Keratinocyte (primary cell): ENCODE results near the gene MYBPC3. TPM values are rescaled to one million over a fixed set of nuclear protein-coding genes. Genes with fewer than 3 reads are reported as not detected.

ENCODE experiments used
- DNase-seq: peaks from one replicate; pipeline ENCODE4 v3.0.0-alpha.2; 2011; ENCODE audit warnings: low read depth, missing footprints, low spot score
- FAIRE-seq: peaks from 2 replicates; lab custom pipeline; 2011; peaks lifted over from hg19 to GRCh38; lab: Jason Lieb, UNC
- H2AFZ ChIP-seq: 2 replicates; pipeline ENCODE4 v1.6.0; 2012; ENCODE audit warnings: low read length, control low read depth, inconsistent platforms; ENCODE audit not compliant: control insufficient read depth
- H3K27ac ChIP-seq: 2 replicates; pipeline ENCODE4 v1.5.1; 2011; ENCODE audit warnings: low read length; ENCODE audit not compliant: control insufficient read depth, insufficient read depth
- H3K27me3 ChIP-seq: 3 replicates; pipeline ENCODE4 v1.6.0; 2011; ENCODE audit warnings: low read length; ENCODE audit not compliant: control insufficient read depth, insufficient read depth; ENCODE audit errors: extremely low read depth
- H3K36me3 ChIP-seq, 2 experiments: 2 replicates in 1 of 2; 3 replicates in 1 of 2; pipeline ENCODE4 v1.5.1; 2011; ENCODE audit warnings: low read length in 2 of 2, mild to moderate bottlenecking in 1 of 2; ENCODE audit not compliant: control insufficient read depth in 2 of 2, insufficient read depth in 2 of 2; ENCODE audit errors: extremely low read depth in 1 of 2
- H3K4me1 ChIP-seq: 3 replicates; pipeline ENCODE4 v1.5.1; 2011; ENCODE audit warnings: low read length; ENCODE audit not compliant: control insufficient read depth, insufficient read depth; ENCODE audit errors: extremely low read depth
- H3K4me2 ChIP-seq: 3 replicates; pipeline ENCODE4 v1.6.0; 2011; ENCODE audit warnings: low read depth, low read length; ENCODE audit not compliant: control insufficient read depth, insufficient read depth; ENCODE audit errors: extremely low read depth
- H3K4me3 ChIP-seq, 3 experiments: fragments of 200-600 bp in 1 of 3; sonication (generic) in 1 of 3; 2 replicates in 2 of 3; 3 replicates in 1 of 3; pipeline ENCODE4 v1.5.1; 2011 to 2016; ENCODE audit warnings: low read length in 3 of 3, mild to moderate bottlenecking in 3 of 3, control low read depth in 2 of 3, inconsistent platforms in 1 of 3, low read depth in 1 of 3, mixed read lengths in 1 of 3, mixed run types in 1 of 3, moderate library complexity in 1 of 3; ENCODE audit not compliant: control insufficient read depth in 2 of 3, insufficient read depth in 2 of 3; ENCODE audit errors: extremely low read depth in 1 of 3
- H3K79me2 ChIP-seq: 2 replicates; pipeline ENCODE4 v1.6.0; 2012; ENCODE audit warnings: low read length; ENCODE audit not compliant: control insufficient read depth, insufficient read depth
- H3K9ac ChIP-seq: 3 replicates; pipeline ENCODE4 v1.6.0; 2011; ENCODE audit warnings: low read length; ENCODE audit not compliant: control insufficient read depth, insufficient read depth; ENCODE audit errors: extremely low read depth
- H3K9me1 ChIP-seq: 3 replicates; pipeline ENCODE4 v1.6.0; 2011; ENCODE audit warnings: low read length; ENCODE audit not compliant: control insufficient read depth, insufficient read depth; ENCODE audit errors: extremely low read depth
- H3K9me3 ChIP-seq: 2 replicates; pipeline ENCODE4 v1.5.1; 2012; ENCODE audit warnings: low read depth, low read length; ENCODE audit not compliant: control insufficient read depth
- H4K20me1 ChIP-seq: 3 replicates; pipeline ENCODE4 v1.6.0; 2011; ENCODE audit warnings: low read length; ENCODE audit not compliant: control insufficient read depth, insufficient read depth; ENCODE audit errors: extremely low read depth
- EZH2 ChIP-seq: IDR thresholded peaks from one replicate; pipeline ENCODE4 v1.6.1; 2012; ENCODE audit warnings: inconsistent platforms, mild to moderate bottlenecking, low read length, moderate library complexity
- dilution Hi-C: fragments of 300-500 bp; cut with MboI; formaldehyde crosslinking; loops from one replicate; pipeline ENCODE4 v1.7.0; 2020; ENCODE audit warnings: low sequenced_read_pairs; ENCODE audit not compliant: extremely low pct_ligation_motif_present
- polyA plus RNA-seq, 5 experiments: library from polyadenylated mRNA; depleted of rRNA in 3 of 5; stranded (reverse) in 3 of 5; stranded (forward) in 1 of 5; unstranded in 1 of 5; fragments of >200 nt; gene quantifications; 1 replicate in 1 of 5; 2 replicates in 3 of 5; 3 replicates in 1 of 5; pipeline versions ENCODE4 v1.2.1 to v1.2.3, GENCODE V29; 2011 to 2012; ENCODE audit warnings: missing spikeins in 2 of 5, low read depth in 1 of 5, low replicate concordance in 1 of 5
- TF ChIP-seq, protein P1 (sequence below), 3 experiments: IDR thresholded peaks in 1 of 3; conservative IDR thresholded peaks in 1 of 3; optimal IDR thresholded peaks in 1 of 3; 2 replicates in 2 of 3; 3 replicates in 1 of 3; pipeline versions ENCODE3 to v1.5.1; 2011; ENCODE audit warnings: low read length in 3 of 3, mild to moderate bottlenecking in 3 of 3, moderate library complexity in 2 of 3, control low read depth in 1 of 3, inconsistent platforms in 1 of 3; ENCODE audit not compliant: insufficient read depth in 2 of 3; ENCODE audit errors: extremely low read depth in 1 of 3

Gene MYBPC3
- polyA plus RNA-seq, 1 donor (not counting 4 experiments of a cell fraction or from before 2014, with no cell fraction given), result not detected

DNA sequence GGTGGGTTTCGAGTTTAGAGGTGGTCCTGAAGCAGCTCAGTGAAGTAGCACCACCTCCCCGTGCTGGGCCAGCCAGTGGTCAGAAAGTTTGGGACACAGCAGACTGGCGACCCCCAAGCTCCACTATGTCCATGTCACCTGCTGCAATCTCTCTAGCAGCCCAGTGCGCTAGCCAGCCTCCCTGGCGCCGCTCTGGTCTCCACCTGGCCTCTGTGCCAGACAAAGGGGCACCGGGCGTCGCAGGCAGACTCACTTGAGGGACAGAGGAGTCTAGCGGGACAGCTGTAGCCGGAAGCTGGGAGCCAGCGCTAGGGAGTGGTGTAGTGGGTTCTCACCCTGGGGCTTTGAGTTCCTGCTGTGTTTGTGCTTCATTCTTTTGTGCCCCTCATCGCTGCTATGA is 25.5 kb downstream of the MYBPC3 start:
- FAIRE-seq (no peak), DNase-seq (no peak)
- Histone ChIP-seq H3K79me2 (no peaks in the 10 kb centered on the region), H3K9me3 (no peaks in the 10 kb centered on the region), H2AFZ (no peak overlapping the region), H3K4me2 (no peak overlapping the region), H3K36me3 (peaks cover 16 to 26% of the 10 kb centered on the region in 2 experiments), H3K9ac (no peak overlapping the region), H3K4me3 (no peak overlapping the region), H3K27ac (no peak overlapping the region), H3K4me1 (no peaks in the 10 kb centered on the region), H3K27me3 (no peaks in the 10 kb centered on the region), H3K9me1 (no peaks in the 10 kb centered on the region), H4K20me1 (peaks cover 3% of the 10 kb centered on the region)
- TF ChIP-seq, protein P1, sequence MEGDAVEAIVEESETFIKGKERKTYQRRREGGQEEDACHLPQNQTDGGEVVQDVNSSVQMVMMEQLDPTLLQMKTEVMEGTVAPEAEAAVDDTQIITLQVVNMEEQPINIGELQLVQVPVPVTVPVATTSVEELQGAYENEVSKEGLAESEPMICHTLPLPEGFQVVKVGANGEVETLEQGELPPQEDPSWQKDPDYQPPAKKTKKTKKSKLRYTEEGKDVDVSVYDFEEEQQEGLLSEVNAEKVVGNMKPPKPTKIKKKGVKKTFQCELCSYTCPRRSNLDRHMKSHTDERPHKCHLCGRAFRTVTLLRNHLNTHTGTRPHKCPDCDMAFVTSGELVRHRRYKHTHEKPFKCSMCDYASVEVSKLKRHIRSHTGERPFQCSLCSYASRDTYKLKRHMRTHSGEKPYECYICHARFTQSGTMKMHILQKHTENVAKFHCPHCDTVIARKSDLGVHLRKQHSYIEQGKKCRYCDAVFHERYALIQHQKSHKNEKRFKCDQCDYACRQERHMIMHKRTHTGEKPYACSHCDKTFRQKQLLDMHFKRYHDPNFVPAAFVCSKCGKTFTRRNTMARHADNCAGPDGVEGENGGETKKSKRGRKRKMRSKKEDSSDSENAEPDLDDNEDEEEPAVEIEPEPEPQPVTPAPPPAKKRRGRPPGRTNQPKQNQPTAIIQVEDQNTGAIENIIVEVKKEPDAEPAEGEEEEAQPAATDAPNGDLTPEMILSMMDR (optimal IDR thresholded peaks at IDR 0.05 in 1 of 3, IDR thresholded peaks at IDR 0.05 in 1 of 3, conservative IDR thresholded peaks at IDR 0.05 in 1 of 3; ENCODE audit: extremely low read depth in 1 of 3, insufficient read depth in 2 of 3, low read length in 3 of 3), result no peak
- no peak for TF ChIP-seq EZH2
- dilution Hi-C loops, result no loop called here

DNA sequence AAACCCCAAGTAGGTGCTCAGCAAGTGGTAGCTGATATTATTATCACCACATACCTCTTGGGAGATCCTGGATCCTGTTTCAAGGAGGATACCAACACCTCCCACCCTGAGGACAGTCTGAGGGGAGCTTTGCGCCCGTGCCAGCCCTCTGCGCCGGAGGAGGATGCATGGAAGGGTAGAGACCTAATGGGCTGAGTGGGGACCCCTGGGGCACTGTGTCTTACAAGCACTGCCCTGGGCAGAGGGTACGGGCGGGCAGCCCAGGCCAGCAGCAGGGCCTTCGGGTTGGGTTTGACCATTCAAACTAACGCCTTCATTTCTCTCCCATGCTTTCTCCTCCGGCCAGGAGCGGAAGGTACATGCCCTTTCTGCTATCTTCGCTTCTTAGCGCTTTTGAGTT is 26.3 kb downstream of the MYBPC3 start:
- no peak overlapping the region for H3K27ac ChIP-seq
- FAIRE-seq, result no peak
- no peak for TF ChIP-seq EZH2
- TF ChIP-seq, protein P1 (optimal IDR thresholded peaks at IDR 0.05 in 1 of 3, IDR thresholded peaks at IDR 0.05 in 1 of 3, conservative IDR thresholded peaks at IDR 0.05 in 1 of 3; ENCODE audit: extremely low read depth in 1 of 3, insufficient read depth in 2 of 3, low read length in 3 of 3), result no peak

More for the DNA sequence above, 26.3 kb downstream of the MYBPC3 start:
- Histone ChIP-seq H4K20me1 (peaks cover 3% of the 10 kb centered on the region), H3K4me3 (no peak overlapping the region), H3K36me3 (peaks cover 16 to 31% of the 10 kb centered on the region in 2 experiments), H3K9me1 (no peaks in the 10 kb centered on the region), H3K9ac (no peak overlapping the region), H2AFZ (no peak overlapping the region), H3K4me2 (no peak overlapping the region), H3K9me3 (no peaks in the 10 kb centered on the region), H3K79me2 (no peaks in the 10 kb centered on the region), H3K4me1 (no peaks in the 10 kb centered on the region), H3K27me3 (no peaks in the 10 kb centered on the region)
- DNase-seq, result no peak
- dilution Hi-C loops, result no loop called here
